ENCODE results near the gene C1GALT1. TPM values are rescaled to one million over a fixed set of nuclear protein-coding genes. Genes with fewer than 3 reads are reported as not detected.

Gene C1GALT1
- total RNA-seq, 1 experiment from 2014 or later, result 27.2 TPM

GRCh38 chr7:7203813-7204575 is 21.6 kb downstream of the C1GALT1 start:
- Histone ChIP-seq H4K20me1 (ENCODE audit: insufficient read depth) (no peaks in the 10 kb centered on the region), H3K4me2 (ENCODE audit: low read length) (no peak overlapping the region), H3K27ac (ENCODE audit: low read depth, low read length) (no peak overlapping the region), H3K9me2 (ENCODE audit: insufficient read depth) (no peaks in the 10 kb centered on the region), H3K36me3 (ENCODE audit: control insufficient read depth in 1 of 2, insufficient read depth in 2 of 2, low read length in 2 of 2) (no peaks in the 10 kb centered on the region), H3K9me3 (ENCODE audit: control insufficient read depth in 1 of 2, insufficient read depth in 1 of 2, low read depth in 1 of 2, low read length in 2 of 2) (no peaks in the 10 kb centered on the region), H3K27me3 (ENCODE audit: insufficient read depth, low read length) (no peaks in the 10 kb centered on the region), H3K4me3 (replicated peaks in 1 of 2; ENCODE audit: low read depth in 1 of 2, low read length in 2 of 2) (no peak overlapping the region), H3K79me2 (ENCODE audit: insufficient read depth, low read length) (peaks cover 73% of the 10 kb centered on the region), H3K9ac (ENCODE audit: low read length) (no peak overlapping the region), H2AFZ (ENCODE audit: low read depth, low read length, poor library complexity, severe bottlenecking) (no peak overlapping the region), H3K4me1 (ENCODE audit: control insufficient read depth in 1 of 2, insufficient read depth in 2 of 2, low read length in 2 of 2) (peaks cover 4 to 10% of the 10 kb centered on the region in 2 experiments; a peak in 1 of 4 replicates)
- ChIA-PET CTCF (no interaction called here), POLR2A (no interaction called here), RAD21 (ENCODE audit: low non-redundant PET in 1 of 2, low total read pairs in 2 of 2, uncharacterized antibody in 2 of 2, unreplicated experiment in 2 of 2) (no interaction called here)
- no peak for TF ChIP-seq TCF7L2 (IDR thresholded peaks at IDR 0.05; ENCODE audit: borderline replicate concordance, extremely low read depth, insufficient read depth, insufficient read length)
- TF ChIP-seq, protein P1, sequence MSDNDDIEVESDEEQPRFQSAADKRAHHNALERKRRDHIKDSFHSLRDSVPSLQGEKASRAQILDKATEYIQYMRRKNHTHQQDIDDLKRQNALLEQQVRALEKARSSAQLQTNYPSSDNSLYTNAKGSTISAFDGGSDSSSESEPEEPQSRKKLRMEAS (IDR thresholded peaks at IDR 0.05), result no peak
- TF ChIP-seq RAD21 (IDR thresholded peaks at IDR 0.05; ENCODE audit: low read depth), result no peak
- TF ChIP-seq REST (IDR thresholded peaks at IDR 0.05; ENCODE audit: low read depth), result no peak
- no peak for TF ChIP-seq EGR1 (IDR thresholded peaks at IDR 0.05; ENCODE audit: low read depth)
- TF ChIP-seq ELF1 (IDR thresholded peaks at IDR 0.05; ENCODE audit: borderline replicate concordance, low read depth), result no peak
- TF ChIP-seq FOSL1 (IDR thresholded peaks at IDR 0.05; ENCODE audit: low read depth), result no peak
- no peak for TF ChIP-seq ZBTB33 (IDR thresholded peaks at IDR 0.05; ENCODE audit: extremely low read depth, insufficient replicate concordance, low read length)
- no peak for TF ChIP-seq EZH2phosphoT487 (IDR thresholded peaks at IDR 0.05; ENCODE audit: borderline replicate concordance)
- intact Hi-C loops (cut with micrococcal nuclease), result no loop called here
- BruUV-seq (replicated peaks), result no TSS peak
- DNase-seq (ENCODE audit: low read depth, low spot score) (no peak), ATAC-seq (no peak)

Measured in HCT116 (cell line).